DND-41 (cell line): ENCODE results near the gene ST3GAL4.

ENCODE experiments used
- ATAC-seq: fragments of 200-7000 bp; cut with Tn5 transposase; 3 replicates; pipeline ENCODE4 v1.9.1; 2021; ENCODE audit warnings: low read depth; ENCODE audit not compliant: insufficient read depth
- DNase-seq: peaks from one replicate; pipeline ENCODE4 v3.0.0-alpha.2; 2020
- H2AFZ ChIP-seq: 2 replicates; pipeline ENCODE4 v1.6.0; 2012; ENCODE audit warnings: low read depth, low read length
- H3K27ac ChIP-seq: 2 replicates; pipeline ENCODE4 v1.5.1; 2012; ENCODE audit warnings: low read length, inconsistent platforms
- H3K27me3 ChIP-seq: fragments of 200-600 bp; sonication (generic); 2 replicates; pipeline ENCODE4 v1.6.0; 2012; ENCODE audit warnings: low read length, mild to moderate bottlenecking, inconsistent platforms; ENCODE audit not compliant: insufficient read depth, poor library complexity
- H3K36me3 ChIP-seq: 2 replicates; pipeline ENCODE4 v1.5.1; 2012; ENCODE audit warnings: low read length, inconsistent platforms; ENCODE audit not compliant: insufficient read depth
- H3K4me1 ChIP-seq: 2 replicates; pipeline ENCODE4 v1.5.1; 2012; ENCODE audit warnings: mild to moderate bottlenecking, low read length; ENCODE audit not compliant: insufficient read depth
- H3K4me2 ChIP-seq: 2 replicates; pipeline ENCODE4 v1.6.0; 2012; ENCODE audit warnings: mild to moderate bottlenecking, moderate library complexity, low read length, inconsistent platforms; ENCODE audit not compliant: insufficient read depth
- H3K4me3 ChIP-seq, 2 experiments: fragments of 200-600 bp in 1 of 2; shearing (Covaris generic) in 1 of 2; 2 replicates each; pipeline ENCODE4 v1.5.1; 2012 to 2016; ENCODE audit warnings: inconsistent platforms in 2 of 2, low read length in 2 of 2, mild to moderate bottlenecking in 2 of 2, low read depth in 1 of 2, moderate library complexity in 1 of 2
- H3K79me2 ChIP-seq: 2 replicates; pipeline ENCODE4 v1.6.0; 2012; ENCODE audit warnings: low read length, inconsistent platforms; ENCODE audit not compliant: insufficient read depth
- H3K9ac ChIP-seq: 2 replicates; pipeline ENCODE4 v1.6.0; 2012; ENCODE audit warnings: low read depth, mild to moderate bottlenecking, inconsistent platforms, low read length, moderate library complexity
- H3K9me3 ChIP-seq: 2 replicates; pipeline ENCODE4 v1.5.1; 2012; ENCODE audit warnings: low read length, moderate library complexity, mild to moderate bottlenecking, inconsistent platforms; ENCODE audit not compliant: insufficient read depth, severe bottlenecking
- H4K20me1 ChIP-seq: 2 replicates; pipeline ENCODE4 v1.6.0; 2012; ENCODE audit warnings: low read length; ENCODE audit not compliant: insufficient read depth
- EZH2 ChIP-seq: IDR thresholded peaks from 3 replicates; pipeline ENCODE4 v1.6.1; 2012; ENCODE audit warnings: borderline replicate concordance, low read depth, mild to moderate bottlenecking, moderate library complexity, low read length, inconsistent platforms; ENCODE audit not compliant: severe bottlenecking
- TF ChIP-seq, protein P1 (sequence below): IDR thresholded peaks from 2 replicates; pipeline ENCODE4 v1.5.1; 2012; ENCODE audit warnings: borderline replicate concordance, low read length, moderate library complexity, mild to moderate bottlenecking; ENCODE audit not compliant: poor library complexity, severe bottlenecking; ENCODE audit errors: extremely low read depth

Gene ST3GAL4

DNA sequence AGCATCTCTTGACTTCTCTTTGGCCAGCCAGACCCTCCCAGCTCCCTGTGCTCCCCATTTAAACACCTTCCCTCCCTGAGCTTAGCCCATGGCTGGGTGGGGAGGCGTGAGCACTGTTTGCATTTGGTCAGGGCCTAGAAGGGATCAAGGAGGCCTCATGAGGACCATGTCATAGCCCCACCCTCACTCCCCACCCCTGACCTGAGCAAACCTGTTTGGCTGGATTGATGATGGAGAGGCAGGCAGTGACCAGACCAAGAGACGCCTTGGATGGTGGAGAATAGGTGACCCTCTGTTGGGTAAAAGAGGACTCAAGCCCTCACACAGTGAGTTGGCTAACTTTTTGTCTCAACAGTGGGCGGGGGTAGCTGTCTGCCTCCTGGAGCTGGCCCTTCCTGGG lies 49.9 kb downstream of the ST3GAL4 start:
- Histone ChIP-seq H3K4me1 (no peaks in the 10 kb centered on the region), H2AFZ (no peak overlapping the region), H3K27me3 (no peaks in the 10 kb centered on the region), H3K4me3 (no peak overlapping the region), H3K9me3 (no peaks in the 10 kb centered on the region), H3K79me2 (no peaks in the 10 kb centered on the region), H4K20me1 (peaks cover 1% of the 10 kb centered on the region; the same call in 1 of the 2 replicates), H3K9ac (no peak overlapping the region), H3K27ac (no peak overlapping the region), H3K4me2 (no peak overlapping the region), H3K36me3 (peaks cover 28% of the 10 kb centered on the region)
- DNase-seq = no peak
- ATAC-seq = no peak
- TF ChIP-seq, protein P1, sequence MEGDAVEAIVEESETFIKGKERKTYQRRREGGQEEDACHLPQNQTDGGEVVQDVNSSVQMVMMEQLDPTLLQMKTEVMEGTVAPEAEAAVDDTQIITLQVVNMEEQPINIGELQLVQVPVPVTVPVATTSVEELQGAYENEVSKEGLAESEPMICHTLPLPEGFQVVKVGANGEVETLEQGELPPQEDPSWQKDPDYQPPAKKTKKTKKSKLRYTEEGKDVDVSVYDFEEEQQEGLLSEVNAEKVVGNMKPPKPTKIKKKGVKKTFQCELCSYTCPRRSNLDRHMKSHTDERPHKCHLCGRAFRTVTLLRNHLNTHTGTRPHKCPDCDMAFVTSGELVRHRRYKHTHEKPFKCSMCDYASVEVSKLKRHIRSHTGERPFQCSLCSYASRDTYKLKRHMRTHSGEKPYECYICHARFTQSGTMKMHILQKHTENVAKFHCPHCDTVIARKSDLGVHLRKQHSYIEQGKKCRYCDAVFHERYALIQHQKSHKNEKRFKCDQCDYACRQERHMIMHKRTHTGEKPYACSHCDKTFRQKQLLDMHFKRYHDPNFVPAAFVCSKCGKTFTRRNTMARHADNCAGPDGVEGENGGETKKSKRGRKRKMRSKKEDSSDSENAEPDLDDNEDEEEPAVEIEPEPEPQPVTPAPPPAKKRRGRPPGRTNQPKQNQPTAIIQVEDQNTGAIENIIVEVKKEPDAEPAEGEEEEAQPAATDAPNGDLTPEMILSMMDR = no peak
- no peak for TF ChIP-seq EZH2

DNA sequence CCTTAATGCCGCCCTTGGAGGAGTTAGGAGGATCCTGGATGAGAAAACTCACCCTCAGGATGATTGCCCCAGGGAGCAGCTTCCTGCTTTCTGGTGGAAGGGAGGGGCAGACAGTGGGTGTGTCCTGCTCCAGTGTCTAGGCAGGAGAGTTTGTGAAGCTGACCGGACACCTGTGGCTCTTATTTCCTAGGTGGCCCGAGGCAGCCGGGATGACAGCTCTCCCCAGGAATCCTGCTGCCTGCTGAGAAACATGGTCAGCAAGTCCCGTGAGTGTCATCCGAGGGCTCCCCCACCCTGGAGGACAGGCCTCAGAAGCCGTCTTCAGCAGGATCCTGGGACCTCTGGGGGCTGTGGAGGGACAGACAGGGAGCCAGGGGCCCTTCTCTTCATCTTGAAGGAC lies 50.4 kb downstream of the ST3GAL4 start:
- Histone ChIP-seq H3K9ac (no peak overlapping the region), H3K27ac (no peak overlapping the region), H3K4me1 (no peaks in the 10 kb centered on the region), H3K79me2 (no peaks in the 10 kb centered on the region), H2AFZ (no peak overlapping the region), H3K9me3 (no peaks in the 10 kb centered on the region), H3K27me3 (no peaks in the 10 kb centered on the region), H3K4me2 (no peak overlapping the region), H3K4me3 (no peak overlapping the region), H3K36me3 (peaks cover 32% of the 10 kb centered on the region), H4K20me1 (no peaks in the 10 kb centered on the region; the same call in 1 of the 2 replicates)
- DNase-seq (no peak), ATAC-seq (no peak)
- TF ChIP-seq, protein P1 = no peak
- TF ChIP-seq EZH2 = no peak

DNA sequence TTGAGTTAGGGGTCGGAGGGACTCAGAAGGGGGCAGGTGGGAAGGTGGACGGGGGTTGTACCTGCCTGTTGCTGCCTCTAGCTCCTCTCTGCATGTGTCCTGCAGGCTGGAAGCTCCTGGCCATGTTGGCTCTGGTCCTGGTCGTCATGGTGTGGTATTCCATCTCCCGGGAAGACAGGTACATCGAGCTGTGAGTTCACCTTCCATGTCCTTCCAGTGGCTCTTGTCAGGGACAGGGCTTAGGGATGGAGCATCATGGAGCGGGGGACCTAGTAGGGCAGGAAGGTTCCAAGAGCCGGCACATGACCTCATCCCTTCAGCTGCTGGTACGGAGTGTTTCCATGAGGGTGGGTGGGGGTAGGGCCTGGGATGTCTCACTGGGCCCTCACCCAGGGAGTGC lies 50.9 kb downstream of the ST3GAL4 start:
- no peak for DNase-seq
- Histone ChIP-seq H3K36me3 (peaks cover 32% of the 10 kb centered on the region), H3K27me3 (no peaks in the 10 kb centered on the region), H3K27ac (no peak overlapping the region), H3K9me3 (no peaks in the 10 kb centered on the region), H3K4me1 (no peaks in the 10 kb centered on the region), H3K4me3 (no peak overlapping the region), H3K79me2 (no peaks in the 10 kb centered on the region), H3K4me2 (no peak overlapping the region), H4K20me1 (no peaks in the 10 kb centered on the region; the same call in 1 of the 2 replicates), H2AFZ (no peak overlapping the region), H3K9ac (no peak overlapping the region)
- ATAC-seq = no peak
- TF ChIP-seq, protein P1 = no peak
- TF ChIP-seq EZH2 = no peak

DNA sequence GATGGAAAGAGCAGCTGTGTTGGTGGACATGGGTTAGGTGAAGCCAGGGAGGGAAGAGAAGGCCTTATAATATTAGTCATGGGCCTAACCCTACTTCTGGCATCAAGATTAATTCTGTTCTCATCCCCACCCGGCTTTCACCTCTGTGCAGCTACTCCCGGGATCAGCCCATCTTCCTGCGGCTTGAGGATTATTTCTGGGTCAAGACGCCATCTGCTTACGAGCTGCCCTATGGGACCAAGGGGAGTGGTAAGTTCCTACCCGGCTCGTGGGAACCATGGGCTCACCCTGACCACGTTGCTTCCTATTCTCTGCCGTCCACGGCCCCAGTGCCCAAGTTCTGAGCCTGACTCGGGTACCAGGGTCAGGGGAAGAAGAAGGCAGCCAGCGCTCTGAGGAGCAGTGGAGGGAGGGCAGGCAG lies 51.6 kb downstream of the ST3GAL4 start:
- Histone ChIP-seq H4K20me1 (no peaks in the 10 kb centered on the region; the same call in 1 of the 2 replicates), H3K27ac (no peak overlapping the region), H3K9me3 (no peaks in the 10 kb centered on the region), H2AFZ (no peak overlapping the region), H3K4me1 (no peaks in the 10 kb centered on the region), H3K4me2 (no peak overlapping the region), H3K27me3 (no peaks in the 10 kb centered on the region), H3K9ac (no peak overlapping the region), H3K79me2 (no peaks in the 10 kb centered on the region), H3K4me3 (no peak overlapping the region), H3K36me3 (peaks cover 32% of the 10 kb centered on the region)
- ATAC-seq (no peak), DNase-seq (no peak)
- TF ChIP-seq, protein P1 = no peak
- no peak for TF ChIP-seq EZH2
